Ascending aorta (tissue), 2 donors: ENCODE results near the gene ARHGAP42. TPM values are rescaled to one million over a fixed set of nuclear protein-coding genes. Genes with fewer than 3 reads are reported as not detected.

Source experiments
- DNase-seq, 2 donors: peaks; one replicate each; pipeline ENCODE4 v3.0.0-alpha.2; 2019; ENCODE audit warnings: low spot score in 2 of 2
- H3K27ac ChIP-seq, 2 donors: fragments of 200-600 bp; sonication (generic); one replicate each; pipeline ENCODE4 v1.5.1; 2016 to 2017; ENCODE audit warnings: mild to moderate bottlenecking in 1 of 2
- H3K27me3 ChIP-seq: fragments of 200-600 bp; sonication (generic); one replicate; pipeline ENCODE4 v1.5.1; 2017
- H3K36me3 ChIP-seq, 2 donors: fragments of 200-600 bp; sonication (generic); one replicate each; pipeline ENCODE4 v1.5.1; 2016
- H3K4me1 ChIP-seq, 2 donors: fragments of 200-600 bp; sonication (generic); one replicate each; pipeline ENCODE4 v1.5.1; 2016 to 2017; ENCODE audit warnings: mild to moderate bottlenecking in 1 of 2
- H3K4me3 ChIP-seq, 2 donors: fragments of 200-600 bp; sonication (generic); one replicate each; pipeline ENCODE4 v1.5.1; 2016 to 2017; ENCODE audit warnings: mild to moderate bottlenecking in 1 of 2
- H3K9me3 ChIP-seq, 2 donors: fragments of 200-600 bp; sonication (generic); one replicate each; pipeline ENCODE4 v1.5.1; 2016
- intact Hi-C: fragments of 100-400 bp; cut with DNase I; formaldehyde crosslinking; loops from one replicate; pipeline ENCODE4 v1.15.1; 2023
- total RNA-seq: library from RNA; depleted of rRNA; stranded (reverse); fragments of >200 nt; gene quantifications from one replicate; pipeline ENCODE4 v1.1.0, GENCODE V29; 2016
- TF ChIP-seq, protein P1 (sequence below), 3 experiments: fragments of 200-600 bp in 2 of 3; fragments of 450-650 bp in 1 of 3; sonication (generic) in 2 of 3; IDR thresholded peaks; one replicate each; pipeline ENCODE4 v1.5.1; 2016 to 2019; ENCODE audit warnings: antibody characterized with exemption in 3 of 3, mild to moderate bottlenecking in 1 of 3, moderate library complexity in 1 of 3

The ARHGAP42 gene
- total RNA-seq, 1 donor from 2014 or later: 4.7 TPM

DNA sequence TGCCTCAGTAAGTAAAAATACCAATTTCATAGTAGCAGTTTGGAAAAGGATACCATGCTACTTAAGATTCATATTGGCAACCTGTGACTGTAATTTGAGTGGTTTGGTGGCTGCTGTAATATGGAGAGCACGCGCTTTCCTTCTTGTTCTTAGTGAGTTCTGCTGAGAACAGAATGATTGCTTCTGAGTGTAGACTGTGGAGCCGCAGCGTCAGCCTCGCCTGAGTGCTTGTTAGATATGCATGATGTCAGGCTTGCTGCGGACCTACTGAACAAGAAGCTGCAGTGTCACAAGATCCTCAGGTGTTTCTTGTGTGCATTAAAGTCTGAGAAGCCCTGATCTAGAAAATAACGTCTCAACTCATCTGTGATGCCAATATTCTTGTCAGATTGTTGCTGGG lies 143.2 kb downstream of the ARHGAP42 start:
- intact Hi-C loops: no loop called here
- H3K27ac ChIP-seq: no peak overlapping the region
- no peaks in the 10 kb centered on the region for H3K9me3 ChIP-seq
- no peaks in the 10 kb centered on the region for H3K36me3 ChIP-seq
- no peak overlapping the region for H3K4me3 ChIP-seq
- no peak for DNase-seq
- H3K4me1 ChIP-seq: no peaks in the 10 kb centered on the region
- H3K27me3 ChIP-seq: no peaks in the 10 kb centered on the region
- TF ChIP-seq, protein P1, sequence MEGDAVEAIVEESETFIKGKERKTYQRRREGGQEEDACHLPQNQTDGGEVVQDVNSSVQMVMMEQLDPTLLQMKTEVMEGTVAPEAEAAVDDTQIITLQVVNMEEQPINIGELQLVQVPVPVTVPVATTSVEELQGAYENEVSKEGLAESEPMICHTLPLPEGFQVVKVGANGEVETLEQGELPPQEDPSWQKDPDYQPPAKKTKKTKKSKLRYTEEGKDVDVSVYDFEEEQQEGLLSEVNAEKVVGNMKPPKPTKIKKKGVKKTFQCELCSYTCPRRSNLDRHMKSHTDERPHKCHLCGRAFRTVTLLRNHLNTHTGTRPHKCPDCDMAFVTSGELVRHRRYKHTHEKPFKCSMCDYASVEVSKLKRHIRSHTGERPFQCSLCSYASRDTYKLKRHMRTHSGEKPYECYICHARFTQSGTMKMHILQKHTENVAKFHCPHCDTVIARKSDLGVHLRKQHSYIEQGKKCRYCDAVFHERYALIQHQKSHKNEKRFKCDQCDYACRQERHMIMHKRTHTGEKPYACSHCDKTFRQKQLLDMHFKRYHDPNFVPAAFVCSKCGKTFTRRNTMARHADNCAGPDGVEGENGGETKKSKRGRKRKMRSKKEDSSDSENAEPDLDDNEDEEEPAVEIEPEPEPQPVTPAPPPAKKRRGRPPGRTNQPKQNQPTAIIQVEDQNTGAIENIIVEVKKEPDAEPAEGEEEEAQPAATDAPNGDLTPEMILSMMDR (IDR thresholded peaks at IDR 0.05): no peak

DNA sequence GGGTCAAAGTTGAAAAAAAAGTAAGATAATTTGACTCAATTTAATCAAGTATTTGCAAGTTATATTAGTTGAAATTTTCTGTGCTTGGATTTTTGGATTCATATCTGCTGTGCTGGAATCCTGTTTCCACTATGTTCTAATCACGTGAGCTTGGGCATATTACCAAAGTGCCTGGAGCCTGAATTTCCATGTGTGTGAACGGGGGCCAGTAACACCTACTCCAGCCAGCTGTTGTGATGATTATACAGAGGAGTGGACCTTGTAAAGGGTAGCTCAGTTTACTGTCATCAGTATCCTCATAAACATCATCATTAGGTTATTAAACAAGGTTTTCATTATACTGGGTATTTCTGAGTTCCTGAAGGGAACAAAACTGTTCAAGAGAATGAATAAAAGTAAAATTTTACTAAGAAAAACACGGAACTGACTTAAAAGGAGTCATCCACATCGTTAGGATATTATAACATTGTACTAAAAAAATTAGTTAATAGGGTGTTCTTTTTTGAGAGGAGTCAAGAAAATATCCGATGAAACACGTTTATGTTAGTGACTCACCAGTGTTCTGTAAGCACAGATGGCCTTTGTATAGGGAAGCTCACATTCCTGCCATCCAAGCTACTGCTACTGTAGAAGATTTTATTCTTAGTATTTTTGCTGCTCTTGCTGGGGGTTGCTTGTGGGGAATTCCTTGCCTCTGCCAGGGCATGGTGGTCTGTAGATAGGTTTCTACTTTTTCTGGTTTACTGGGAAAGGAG lies 144.1 kb downstream of the ARHGAP42 start:
- Histone ChIP-seq H3K9me3 (no peaks in the 10 kb centered on the region), H3K4me3 (no peak overlapping the region), H3K27me3 (no peaks in the 10 kb centered on the region), H3K4me1 (no peaks in the 10 kb centered on the region), H3K36me3 (no peaks in the 10 kb centered on the region), H3K27ac (no peak overlapping the region)
- intact Hi-C loops: no loop called here
- TF ChIP-seq, protein P1 (IDR thresholded peaks at IDR 0.05): no peak
- DNase-seq: no peak

DNA sequence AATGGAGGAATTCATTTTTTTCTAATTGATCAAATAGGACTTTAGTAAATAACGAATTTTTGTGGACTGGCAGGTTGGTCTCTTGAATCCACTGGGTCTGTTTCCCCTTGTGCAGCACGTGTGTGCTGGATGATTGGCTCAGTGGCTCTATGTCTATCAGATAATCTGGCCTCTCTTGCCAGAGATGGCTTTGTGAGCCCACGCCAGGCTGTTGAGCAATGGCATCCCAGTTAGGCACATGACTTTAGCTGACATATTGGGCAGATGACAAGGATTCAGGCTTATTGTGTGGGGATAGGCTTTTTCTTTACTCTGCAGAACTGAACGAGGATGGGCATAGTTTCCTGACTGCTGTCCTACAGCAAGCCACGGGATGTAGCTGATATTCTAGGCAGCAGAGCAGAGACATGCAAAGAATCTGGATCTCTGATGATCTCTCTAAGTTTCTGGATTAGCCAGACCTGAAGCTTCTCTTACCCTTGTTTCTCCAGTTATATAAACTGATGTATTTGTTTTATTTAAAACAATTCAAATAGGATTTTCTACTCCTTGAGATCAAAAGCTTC lies 144.9 kb downstream of the ARHGAP42 start:
- DNase-seq: no peak
- no peaks in the 10 kb centered on the region for H3K4me1 ChIP-seq
- TF ChIP-seq, protein P1 (IDR thresholded peaks at IDR 0.05): no peak
- H3K4me3 ChIP-seq: no peak overlapping the region
- intact Hi-C loops: no loop called here
- H3K27ac ChIP-seq: no peak overlapping the region
- H3K9me3 ChIP-seq: no peaks in the 10 kb centered on the region
- no peaks in the 10 kb centered on the region for H3K27me3 ChIP-seq
- no peaks in the 10 kb centered on the region for H3K36me3 ChIP-seq

DNA sequence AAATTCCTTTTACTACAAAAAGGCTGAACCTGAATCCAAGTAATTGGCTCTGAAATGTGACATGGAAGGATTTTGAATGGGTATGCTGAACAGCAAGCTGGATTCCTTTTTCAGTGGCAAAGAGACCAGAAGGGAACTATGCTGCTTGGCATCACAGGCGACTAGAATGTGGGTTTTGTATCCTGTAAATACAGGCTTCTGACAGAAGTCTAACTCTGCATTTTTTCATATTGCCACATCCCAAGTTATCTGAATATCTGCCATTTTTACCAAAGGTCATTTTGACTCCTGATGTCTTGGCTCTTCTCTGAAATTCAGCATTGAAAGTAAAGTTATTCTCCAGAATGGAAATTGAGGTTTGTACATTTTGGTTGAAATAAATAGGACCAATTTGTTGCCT lies 145.7 kb downstream of the ARHGAP42 start:
- Histone ChIP-seq H3K9me3 (no peaks in the 10 kb centered on the region), H3K36me3 (no peaks in the 10 kb centered on the region), H3K4me1 (no peaks in the 10 kb centered on the region), H3K27me3 (no peaks in the 10 kb centered on the region), H3K4me3 (no peak overlapping the region), H3K27ac (no peak overlapping the region)
- intact Hi-C loops: no loop called here
- no peak for DNase-seq
- TF ChIP-seq, protein P1 (IDR thresholded peaks at IDR 0.05): no peak

DNA sequence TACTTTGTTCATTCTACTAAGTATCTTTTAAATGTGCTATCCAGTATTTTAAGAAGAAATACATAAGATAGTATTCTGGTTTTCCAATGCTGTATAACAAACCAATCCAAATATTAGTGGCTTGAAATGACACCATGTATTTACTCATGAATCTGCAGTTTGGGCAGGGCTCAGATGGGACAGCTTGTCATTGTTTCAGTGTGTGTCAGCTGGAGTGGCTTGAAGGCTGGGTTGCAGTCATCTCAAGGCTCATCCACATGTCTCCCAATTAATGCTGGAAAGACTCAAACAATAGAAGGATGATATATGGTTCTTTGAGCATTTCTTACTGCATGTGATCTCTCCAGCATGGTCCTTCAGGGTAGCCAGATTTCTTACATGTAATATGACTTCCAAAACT lies 146.2 kb downstream of the ARHGAP42 start:
- Histone ChIP-seq H3K4me3 (no peak overlapping the region), H3K9me3 (no peaks in the 10 kb centered on the region), H3K27ac (no peak overlapping the region), H3K36me3 (no peaks in the 10 kb centered on the region), H3K4me1 (no peaks in the 10 kb centered on the region), H3K27me3 (no peaks in the 10 kb centered on the region)
- TF ChIP-seq, protein P1 (IDR thresholded peaks at IDR 0.05): no peak
- no peak for DNase-seq
- intact Hi-C loops: no loop called here
